Ishikawa (cell line): ENCODE measurements around the gene CHCHD2.

Experiments used
- CEBPB ChIP-seq: IDR thresholded peaks from 2 replicates; pipeline ENCODE4 v1.6.1; 2012
- CREB1 ChIP-seq: IDR thresholded peaks from 2 replicates; pipeline ENCODE4 v1.6.1; 2012; ENCODE audit warnings: low read depth
- EGR1 ChIP-seq: IDR thresholded peaks from 2 replicates; pipeline ENCODE4 v1.6.1; 2012
- EP300 ChIP-seq: IDR thresholded peaks from 2 replicates; pipeline ENCODE4 v1.6.1; 2012; ENCODE audit warnings: borderline replicate concordance
- FOXM1 ChIP-seq: IDR thresholded peaks from 2 replicates; pipeline ENCODE4 v1.6.1; 2012; ENCODE audit warnings: low read depth, borderline replicate concordance
- NFIC ChIP-seq: IDR thresholded peaks from 2 replicates; pipeline ENCODE4 v1.6.1; 2012
- RAD21 ChIP-seq: IDR thresholded peaks from 2 replicates; pipeline ENCODE4 v1.6.1; 2012; ENCODE audit warnings: low read depth
- TAF1 ChIP-seq: IDR thresholded peaks from 2 replicates; pipeline ENCODE4 v1.6.1; 2012; ENCODE audit warnings: low read depth, mild to moderate bottlenecking
- TCF12 ChIP-seq: IDR thresholded peaks from 2 replicates; pipeline ENCODE4 v1.6.1; 2012; ENCODE audit warnings: low read depth
- TEAD4 ChIP-seq: IDR thresholded peaks from 2 replicates; pipeline ENCODE4 v1.6.1; 2012
- YY1 ChIP-seq: IDR thresholded peaks from 2 replicates; pipeline ENCODE4 v1.6.1; 2012; ENCODE audit warnings: low read depth
- ZBTB7A ChIP-seq: IDR thresholded peaks from 2 replicates; pipeline ENCODE4 v1.6.1; 2012; ENCODE audit warnings: low read depth
- TF ChIP-seq, protein P1 (sequence below): IDR thresholded peaks from 2 replicates; pipeline ENCODE4 v1.6.1; 2012
- TF ChIP-seq, protein P2 (sequence below): IDR thresholded peaks from 2 replicates; pipeline ENCODE4 v1.6.1; 2012
- TF ChIP-seq, protein P3 (sequence below): IDR thresholded peaks from 2 replicates; pipeline ENCODE4 v1.6.1; 2012; ENCODE audit warnings: low read depth, mild to moderate bottlenecking

Gene CHCHD2

DNA sequence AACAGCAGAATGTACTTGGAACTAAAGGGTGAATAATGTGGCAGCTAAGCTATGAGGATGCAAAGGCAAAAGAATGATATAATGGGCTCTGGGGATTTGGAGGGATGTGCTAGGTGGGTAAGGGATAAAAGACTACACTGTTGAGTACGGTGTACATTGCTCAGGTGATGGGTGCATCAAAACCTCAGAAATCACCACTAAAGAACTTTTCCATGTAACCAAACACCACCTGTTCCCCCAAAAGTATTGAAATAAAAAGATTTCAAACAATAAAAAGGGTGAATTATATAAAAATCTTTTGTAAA lies 1.6 kb upstream of the CHCHD2 start:
- TF ChIP-seq RAD21 (no peak), YY1 (no peak), EGR1 (no peak), TAF1 (no peak), TEAD4 (no peak), FOXM1 (no peak), CREB1 (no peak), NFIC (no peak), TCF12 (no peak)
- TF ChIP-seq, protein P1, sequence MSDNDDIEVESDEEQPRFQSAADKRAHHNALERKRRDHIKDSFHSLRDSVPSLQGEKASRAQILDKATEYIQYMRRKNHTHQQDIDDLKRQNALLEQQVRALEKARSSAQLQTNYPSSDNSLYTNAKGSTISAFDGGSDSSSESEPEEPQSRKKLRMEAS: no peak
- TF ChIP-seq, protein P2, sequence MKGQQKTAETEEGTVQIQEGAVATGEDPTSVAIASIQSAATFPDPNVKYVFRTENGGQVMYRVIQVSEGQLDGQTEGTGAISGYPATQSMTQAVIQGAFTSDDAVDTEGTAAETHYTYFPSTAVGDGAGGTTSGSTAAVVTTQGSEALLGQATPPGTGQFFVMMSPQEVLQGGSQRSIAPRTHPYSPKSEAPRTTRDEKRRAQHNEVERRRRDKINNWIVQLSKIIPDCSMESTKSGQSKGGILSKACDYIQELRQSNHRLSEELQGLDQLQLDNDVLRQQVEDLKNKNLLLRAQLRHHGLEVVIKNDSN: no peak
- TF ChIP-seq, protein P3, sequence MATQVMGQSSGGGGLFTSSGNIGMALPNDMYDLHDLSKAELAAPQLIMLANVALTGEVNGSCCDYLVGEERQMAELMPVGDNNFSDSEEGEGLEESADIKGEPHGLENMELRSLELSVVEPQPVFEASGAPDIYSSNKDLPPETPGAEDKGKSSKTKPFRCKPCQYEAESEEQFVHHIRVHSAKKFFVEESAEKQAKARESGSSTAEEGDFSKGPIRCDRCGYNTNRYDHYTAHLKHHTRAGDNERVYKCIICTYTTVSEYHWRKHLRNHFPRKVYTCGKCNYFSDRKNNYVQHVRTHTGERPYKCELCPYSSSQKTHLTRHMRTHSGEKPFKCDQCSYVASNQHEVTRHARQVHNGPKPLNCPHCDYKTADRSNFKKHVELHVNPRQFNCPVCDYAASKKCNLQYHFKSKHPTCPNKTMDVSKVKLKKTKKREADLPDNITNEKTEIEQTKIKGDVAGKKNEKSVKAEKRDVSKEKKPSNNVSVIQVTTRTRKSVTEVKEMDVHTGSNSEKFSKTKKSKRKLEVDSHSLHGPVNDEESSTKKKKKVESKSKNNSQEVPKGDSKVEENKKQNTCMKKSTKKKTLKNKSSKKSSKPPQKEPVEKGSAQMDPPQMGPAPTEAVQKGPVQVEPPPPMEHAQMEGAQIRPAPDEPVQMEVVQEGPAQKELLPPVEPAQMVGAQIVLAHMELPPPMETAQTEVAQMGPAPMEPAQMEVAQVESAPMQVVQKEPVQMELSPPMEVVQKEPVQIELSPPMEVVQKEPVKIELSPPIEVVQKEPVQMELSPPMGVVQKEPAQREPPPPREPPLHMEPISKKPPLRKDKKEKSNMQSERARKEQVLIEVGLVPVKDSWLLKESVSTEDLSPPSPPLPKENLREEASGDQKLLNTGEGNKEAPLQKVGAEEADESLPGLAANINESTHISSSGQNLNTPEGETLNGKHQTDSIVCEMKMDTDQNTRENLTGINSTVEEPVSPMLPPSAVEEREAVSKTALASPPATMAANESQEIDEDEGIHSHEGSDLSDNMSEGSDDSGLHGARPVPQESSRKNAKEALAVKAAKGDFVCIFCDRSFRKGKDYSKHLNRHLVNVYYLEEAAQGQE: no peak

DNA sequence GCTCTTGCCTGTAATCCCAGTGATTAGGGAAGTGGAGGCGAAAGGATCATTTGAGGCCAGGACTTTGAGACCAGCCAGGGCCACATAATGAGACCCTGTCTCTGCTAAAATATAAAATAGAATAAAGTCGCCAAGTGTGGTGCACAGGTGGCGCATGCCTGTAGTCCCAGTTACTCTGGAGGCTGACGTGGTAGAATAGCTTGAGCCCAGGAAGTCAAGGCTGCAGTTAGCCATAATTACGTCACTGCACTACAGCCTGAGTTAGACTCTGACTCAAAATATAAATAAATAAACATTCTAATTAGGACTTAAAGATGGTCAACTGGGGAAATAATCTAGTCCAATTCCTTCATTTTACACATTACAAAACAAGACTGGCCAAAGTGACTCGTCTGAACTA lies 768 bp downstream of the CHCHD2 start:
- TF ChIP-seq RAD21: no peak
- no peak for TF ChIP-seq NFIC
- TF ChIP-seq CREB1: no peak

GRCh38 chr7:56099653-56100052 lies 6.6 kb downstream of the CHCHD2 start:
- TF ChIP-seq FOXM1 (no peak), CEBPB (no peak), TAF1 (no peak), ZBTB7A (no peak), EP300 (no peak), NFIC (no peak), EGR1 (no peak), TEAD4 (no peak), YY1 (no peak), TCF12 (no peak)
- TF ChIP-seq, protein P2: no peak
- TF ChIP-seq, protein P3: no peak
- TF ChIP-seq, protein P1: no peak

DNA sequence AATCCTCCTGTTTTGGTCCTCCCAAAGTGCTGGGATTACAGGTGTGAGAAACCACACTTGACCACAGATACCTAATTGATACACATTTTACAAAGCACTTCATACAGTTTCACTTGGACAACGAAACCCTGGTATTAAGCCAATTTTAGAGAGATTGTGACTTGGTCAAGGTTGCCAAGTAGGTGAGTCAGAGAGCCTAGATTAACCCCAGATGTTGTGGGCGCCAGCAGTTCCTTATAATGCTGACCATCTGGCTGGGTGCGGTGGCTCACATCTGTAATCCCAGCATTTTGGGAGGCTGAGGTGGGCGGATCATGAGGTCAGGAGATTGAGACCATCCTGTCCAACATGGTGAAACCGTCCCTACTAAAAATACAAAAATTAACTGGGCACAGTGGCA lies 8.6 kb downstream of the CHCHD2 start:
- TF ChIP-seq YY1 (no peak), TAF1 (no peak)

- TF ChIP-seq TEAD4 (no peak), RAD21 (peak; percentile 78), TAF1 (no peak), CEBPB (no peak), YY1 (no peak), FOXM1 (no peak), TCF12 (no peak), ZBTB7A (no peak), EGR1 (no peak), CREB1 (no peak), NFIC (peak; percentile 92)
- TF ChIP-seq, protein P2: no peak
- TF ChIP-seq, protein P3: no peak
- TF ChIP-seq, protein P1: no peak
These were observed 13.3 kb downstream of the CHCHD2 start, which contains the start of gene PHKG1 for GRCh38 chr7:56092789-56093531. TSS of gene PHKG1 (minus strand) at chr7:56092952. CDS start at chr7:56088941, 4,011 bp downstream.
